ENCODE results near the gene NUDT15.

DNA sequence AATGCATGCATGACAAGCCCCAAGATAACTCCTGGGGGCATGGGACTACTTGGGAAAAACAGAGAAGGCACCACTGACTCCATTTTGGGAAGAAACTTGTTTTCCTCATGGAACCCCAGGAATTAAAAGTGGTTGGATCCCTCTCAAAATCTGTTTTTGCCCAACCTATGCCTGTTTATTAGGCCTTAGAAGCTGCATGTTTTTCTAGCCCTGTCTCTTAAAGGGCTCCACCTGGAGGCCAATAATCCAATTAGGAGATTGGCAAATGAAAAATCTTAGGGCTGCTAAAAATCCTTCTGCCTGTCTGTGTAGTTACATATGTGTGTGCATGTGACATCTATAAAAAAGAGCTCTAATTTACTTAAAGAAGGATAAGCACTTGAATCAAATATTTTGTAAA lies 30.5 kb downstream of the NUDT15 start:
- TF ChIP-seq POLR2AphosphoS5 (IDR thresholded peaks at IDR 0.05) (no peak), EP300 (IDR thresholded peaks at IDR 0.05) (no peak)

Measured in upper lobe of left lung (tissue), 4 donors.